ENCODE results near the gene CORO7.
A peak's percentile ranks its signal among the peaks of the same experiment; 100 is the strongest.

DNA sequence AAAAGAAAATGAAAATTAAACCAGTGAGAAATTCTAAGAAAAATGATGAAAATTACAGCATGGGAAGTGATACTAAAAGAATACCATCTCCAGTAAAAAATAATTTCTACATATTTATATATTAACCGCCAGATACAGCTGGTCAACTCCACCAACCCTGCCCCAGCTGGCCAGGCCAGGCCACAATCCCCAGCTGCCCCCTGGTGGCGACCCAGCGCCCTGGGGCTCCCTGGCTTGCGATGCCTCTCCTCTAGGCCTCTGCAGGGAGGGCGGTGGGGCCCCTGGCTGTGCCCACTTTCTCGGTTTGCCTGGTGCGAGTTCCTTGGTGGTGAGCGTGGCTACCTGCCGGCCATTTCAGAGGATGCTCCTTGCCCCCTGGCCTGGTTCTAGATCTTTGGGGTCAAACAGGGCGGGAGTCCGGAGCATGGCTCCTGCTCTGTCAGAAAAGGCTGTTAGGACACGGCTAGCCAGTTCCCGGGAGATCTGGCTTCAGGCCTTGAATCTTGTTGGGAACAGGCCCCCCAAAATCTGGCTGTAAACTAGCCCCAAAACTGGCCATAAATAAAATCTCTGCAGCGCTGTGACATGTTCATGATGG lies 86.0 kb downstream of the CORO7 start:
- TF ChIP-seq, protein P1, sequence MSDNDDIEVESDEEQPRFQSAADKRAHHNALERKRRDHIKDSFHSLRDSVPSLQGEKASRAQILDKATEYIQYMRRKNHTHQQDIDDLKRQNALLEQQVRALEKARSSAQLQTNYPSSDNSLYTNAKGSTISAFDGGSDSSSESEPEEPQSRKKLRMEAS (IDR thresholded peaks at IDR 0.05) = 0 out of 2 replicates have a peak, but pooled peaks have one; percentile 17
- TF ChIP-seq HOXA7 (CRISPR knock-in tag; IDR thresholded peaks at IDR 0.05) (no peak), POLR2A (IDR thresholded peaks at IDR 0.05; ENCODE audit: low read length) (no peak), RAD21 (conservative IDR thresholded peaks at IDR 0.05 in 1 of 2, IDR thresholded peaks at IDR 0.05 in 1 of 2) (peak; percentile 94 to 97), CTCF (IDR thresholded peaks at IDR 0.05) (peak; percentile 92), EP300 (IDR thresholded peaks at IDR 0.05) (no peak)

All from A549 (cell line).